ENCODE measurements around the gene DDN.
A peak's percentile ranks its signal among the peaks of the same experiment; 100 is the strongest.

DDN gene

DNA sequence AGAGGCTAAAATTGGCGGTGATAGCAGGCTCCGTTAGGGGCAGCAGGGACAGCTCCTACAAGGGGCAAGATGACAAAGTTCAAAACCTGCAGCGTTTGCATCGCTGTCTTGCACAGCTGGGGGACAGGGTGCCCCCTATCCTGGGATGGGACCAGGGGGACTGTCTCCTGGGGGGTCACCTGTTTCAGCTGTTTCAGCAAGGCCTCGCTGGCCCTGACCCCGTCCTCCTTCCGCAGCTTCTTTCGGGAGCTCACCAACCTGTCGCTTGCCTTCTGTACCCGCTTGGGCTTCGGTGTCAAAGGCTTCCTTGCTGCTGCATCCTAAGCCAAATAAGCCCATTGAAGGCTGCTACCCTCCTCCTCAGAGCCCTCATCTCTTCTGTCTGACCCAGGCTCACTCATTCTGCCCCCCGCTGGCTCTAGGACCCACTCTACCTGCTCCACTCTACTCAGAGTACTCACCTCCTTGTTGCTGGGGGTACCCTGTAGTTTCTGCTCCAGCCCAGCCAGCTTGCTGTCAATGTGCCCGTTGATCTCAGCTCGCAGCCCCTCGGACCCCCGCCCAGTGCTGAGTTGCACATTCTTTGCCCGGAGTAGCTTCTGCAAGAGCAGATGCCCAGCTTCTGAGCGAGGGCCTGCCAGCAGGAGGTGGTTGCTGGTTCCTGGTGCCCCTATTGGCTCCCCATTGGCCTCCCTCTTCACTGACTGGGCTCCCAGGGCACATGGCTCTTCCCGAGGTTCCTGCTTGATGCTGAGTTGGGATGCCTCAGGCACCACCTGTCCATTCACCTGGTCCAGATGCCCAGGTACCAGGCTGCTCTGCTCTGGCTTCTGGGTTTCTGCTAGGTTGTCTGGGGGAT is 31.8 kb upstream of the DDN start:
- DNase-seq, result no peak

GRCh38 chr12:49030119-49030518 is 30.9 kb upstream of the DDN start:
- DNase-seq, result no peak

- no peak for DNase-seq
These were observed 29.6 kb upstream of the DDN start for GRCh38 chr12:49028666-49029275.

DNA sequence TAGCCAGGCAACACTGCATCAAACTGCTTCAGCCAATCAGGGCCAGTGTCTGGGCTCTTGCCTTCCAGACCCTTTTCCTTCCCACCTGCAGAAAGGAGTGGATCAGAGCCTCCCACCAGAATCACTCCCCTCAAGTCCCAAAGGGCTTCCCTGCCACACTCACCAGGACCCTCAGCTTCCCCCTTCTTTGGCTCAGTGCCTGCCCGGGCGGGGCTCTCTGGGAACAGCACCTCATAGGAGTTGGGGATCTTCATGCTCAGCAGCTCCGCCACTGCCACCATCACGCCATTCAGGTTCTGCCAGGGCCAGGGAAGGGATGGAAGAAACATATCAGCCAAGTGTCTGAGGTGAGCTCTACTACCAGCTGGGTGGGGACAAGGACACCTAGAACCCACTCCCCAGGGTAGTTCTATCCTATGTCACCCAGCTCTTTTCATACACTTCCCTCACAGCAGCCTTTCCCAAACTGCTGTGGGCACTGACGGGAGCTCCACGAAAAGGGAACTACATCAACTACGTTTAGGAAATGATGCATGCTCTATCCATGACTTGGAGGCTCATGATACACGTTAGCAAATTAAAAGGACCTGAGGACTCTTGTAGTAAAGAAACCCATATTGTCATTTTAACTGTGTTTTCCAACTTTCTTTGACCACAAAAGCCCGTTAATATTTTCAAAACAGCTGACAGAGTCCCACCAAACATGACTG is 28.8 kb upstream of the DDN start:
- DNase-seq, result no peak

GRCh38 chr12:49026678-49027480 is 27.7 kb upstream of the DDN start:
- DNase-seq, result no peak

GRCh38 chr12:49026101-49026500 is 26.9 kb upstream of the DDN start:
- no peak for DNase-seq

GRCh38 chr12:49025463-49025862 is 26.3 kb upstream of the DDN start:
- no peak for DNase-seq

DNA sequence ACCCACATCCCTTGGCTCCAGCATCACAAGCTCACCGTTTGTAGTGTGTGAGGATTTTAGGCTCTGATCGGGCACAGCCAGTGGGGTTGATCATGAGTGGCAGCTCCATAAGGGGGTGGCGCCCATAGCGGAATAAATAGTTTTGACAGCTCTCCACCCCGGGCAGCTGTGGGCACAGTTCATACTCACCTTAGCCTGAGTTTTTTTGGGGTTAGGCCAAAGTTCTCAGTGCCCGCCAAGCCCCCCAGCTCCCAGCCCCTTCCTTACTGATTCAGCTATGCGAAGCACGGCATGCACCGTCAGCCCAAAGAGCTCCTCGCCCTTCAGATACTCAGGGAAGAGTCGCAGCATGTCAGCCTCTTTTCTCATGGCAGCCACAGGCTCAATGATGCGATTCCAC is 25.4 kb upstream of the DDN start:
- no peak for DNase-seq

GRCh38 chr12:49023812-49024211 is 24.6 kb upstream of the DDN start:
- no peak for DNase-seq

GRCh38 chr12:49022558-49023178 is 23.5 kb upstream of the DDN start:
- no peak for DNase-seq

- no peak for DNase-seq
These were observed 22.2 kb upstream of the DDN start for GRCh38 chr12:49021292-49021915.

GRCh38 chr12:49020441-49020840 is 21.3 kb upstream of the DDN start:
- DNase-seq, result no peak

- DNase-seq, result peak; percentile 58
These were observed 20.5 kb upstream of the DDN start for GRCh38 chr12:49019443-49020324.

DNA sequence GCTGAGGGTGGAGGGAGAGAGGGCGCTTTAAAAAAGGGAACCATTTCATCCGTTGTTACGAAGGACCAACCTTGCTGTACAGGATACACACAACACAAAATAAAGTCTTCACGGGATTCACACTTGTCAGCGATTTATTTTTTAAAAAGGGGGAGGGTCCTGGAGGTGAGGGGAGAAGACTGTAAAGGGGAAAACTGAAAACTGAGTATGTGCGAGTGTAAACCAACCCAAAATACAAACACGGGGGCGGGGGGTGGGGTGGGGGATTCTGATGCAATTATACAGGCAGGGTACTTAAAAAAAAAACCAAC is 19.9 kb upstream of the DDN start:
- no peak for DNase-seq

GRCh38 chr12:49018261-49019119 is 19.3 kb upstream of the DDN start, which contains the start of gene PRKAG1:
PRKAG1 (minus strand) TSS chr12:49018776; CDS start chr12:49018740, 36 bp downstream.
- DNase-seq, result peak; percentile 97

GRCh38 chr12:49017891-49018260 is 18.7 kb upstream of the DDN start:
- peak; percentile 9 for DNase-seq

DNA sequence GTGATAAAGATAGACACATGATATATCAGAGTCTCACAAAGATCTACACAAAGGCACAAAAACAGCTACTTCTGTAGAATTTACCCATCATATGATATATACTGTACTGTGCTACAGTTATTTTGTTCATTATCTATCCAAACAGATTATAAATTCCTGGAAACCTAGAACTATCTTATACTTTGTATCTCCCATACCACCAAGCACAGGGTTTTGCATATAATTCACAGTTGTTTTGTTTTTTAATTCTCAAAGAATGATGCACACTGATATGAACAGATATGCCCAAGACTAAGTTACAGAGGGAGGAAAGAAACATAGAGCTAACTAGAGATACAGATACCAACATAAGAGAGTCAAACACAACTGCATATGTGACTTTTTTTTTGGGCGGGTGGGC is 16.0 kb upstream of the DDN start:
- DNase-seq, result no peak

DNA sequence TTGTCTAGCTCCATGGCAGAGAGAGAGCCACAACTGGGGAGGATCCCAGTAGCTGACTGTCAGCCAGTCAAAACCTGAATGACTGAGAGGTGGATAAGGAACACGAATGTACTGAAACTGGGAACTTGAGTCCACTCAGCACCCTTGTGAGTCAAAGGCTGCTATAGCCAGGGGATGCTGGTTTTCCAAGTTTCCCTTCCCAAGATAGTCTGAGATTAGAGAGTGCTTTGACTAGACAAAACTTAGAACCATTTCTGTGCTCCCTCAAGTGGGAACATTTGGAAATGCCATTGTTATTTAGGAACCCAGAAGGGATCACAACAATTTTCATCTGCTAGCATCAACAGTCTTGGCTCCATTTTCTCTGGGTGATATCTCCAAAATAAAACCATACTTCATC is 15.4 kb upstream of the DDN start:
- DNase-seq, result no peak

DNA sequence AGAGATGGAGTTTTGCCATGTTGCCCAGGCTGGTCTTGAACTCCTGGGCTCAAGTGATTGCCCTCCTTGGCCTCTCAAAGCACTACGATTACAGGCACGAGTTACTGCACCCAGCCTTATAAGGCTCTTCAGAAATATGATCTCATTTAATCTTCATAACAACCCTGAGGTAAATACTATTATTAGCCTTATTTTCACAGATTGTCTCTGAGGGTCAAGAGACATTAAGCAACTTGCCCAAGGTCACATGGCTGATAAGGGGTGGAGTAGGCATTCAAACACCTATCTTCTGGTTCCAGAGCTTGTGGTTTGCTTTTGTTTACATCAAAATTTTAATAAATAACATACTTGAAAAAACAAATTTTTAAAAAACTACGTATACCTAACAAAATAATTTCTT is 14.3 kb upstream of the DDN start:
- no peak for DNase-seq

DNA sequence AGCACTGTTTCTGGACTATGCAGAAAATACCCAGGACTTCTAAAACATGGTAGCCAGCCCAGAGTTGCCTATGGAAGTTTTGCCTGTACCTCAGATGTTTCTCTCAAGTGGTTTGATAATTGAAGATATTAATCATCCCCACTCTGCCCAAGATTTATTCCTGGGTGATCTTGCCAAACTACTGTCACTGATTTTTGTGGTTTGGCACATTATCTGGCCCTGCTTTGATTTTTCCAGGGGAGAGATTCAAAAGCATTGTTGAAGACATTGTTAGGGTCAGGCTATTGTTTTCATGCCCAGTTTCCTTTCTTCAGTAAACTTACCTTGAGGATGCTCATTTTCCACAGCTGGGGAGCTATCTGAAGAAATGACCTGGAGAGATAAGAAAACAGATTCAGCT is 13.6 kb upstream of the DDN start:
- DNase-seq, result no peak
